ENCODE results near the gene PYHIN1. TPM values are rescaled to one million over a fixed set of nuclear protein-coding genes. Genes with fewer than 3 reads are reported as not detected.

PYHIN1 gene
- total and polyA plus RNA-seq, 2 experiments from 2014 or later: not detected

DNA sequence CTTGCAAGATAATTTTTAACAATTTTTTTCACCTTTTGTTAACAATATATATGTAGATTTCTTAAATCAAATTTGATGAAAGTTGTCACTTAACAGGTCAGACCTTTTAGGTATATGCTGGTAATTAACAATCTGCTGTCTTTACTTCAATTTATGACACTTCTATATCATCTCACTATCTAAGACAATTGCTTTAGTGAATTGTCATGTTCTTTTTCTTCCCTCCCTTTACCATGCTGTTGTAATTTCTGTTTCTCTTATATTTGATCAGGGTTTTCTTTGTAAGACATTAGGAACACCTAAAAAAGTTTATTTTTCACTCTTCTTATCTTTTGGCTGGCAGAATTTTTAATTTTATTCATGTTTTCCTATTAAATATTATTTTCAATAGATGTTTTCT lies 80.4 kb downstream of the PYHIN1 start:
- Histone ChIP-seq H3K4me2 (no peak overlapping the region), H4K20me1 (replicated peaks; ENCODE audit: insufficient read depth) (no peaks in the 10 kb centered on the region; the same call in 1 of the 2 replicates), H3K79me2 (replicated peaks; ENCODE audit: insufficient read depth) (no peaks in the 10 kb centered on the region), H3K27me3 (ENCODE audit: insufficient read depth) (peaks cover 25% of the 10 kb centered on the region), H3K9me2 (ENCODE audit: insufficient read depth) (no peaks in the 10 kb centered on the region), H2AFZ (no peak overlapping the region), H3K27ac (ENCODE audit: low read depth) (no peak overlapping the region), H3K4me3 (no peak overlapping the region), H3K36me3 (ENCODE audit: insufficient read depth) (no peaks in the 10 kb centered on the region), H3K4me1 (ENCODE audit: insufficient read depth) (peaks cover 12% of the 10 kb centered on the region), H3F3A (replicated peaks; ENCODE audit: low read depth) (no peaks in the 10 kb centered on the region)
- H3K4me3 Mint-ChIP-seq: no peak overlapping the region
- peaks cover 15% of the 10 kb centered on the region; the same call in 2 of the 3 replicates for H3K4me1 Mint-ChIP-seq
- no peak for ATAC-seq
- no peaks in the 10 kb centered on the region for H3K27me3 Mint-ChIP-seq (ENCODE audit: insufficient read depth, low read depth, poor library complexity)
- H3K36me3 Mint-ChIP-seq (ENCODE audit: low read depth): no peaks in the 10 kb centered on the region; the same call in 2 of the 3 replicates
- H3K9me3 Mint-ChIP-seq: no peaks in the 10 kb centered on the region
- H3K27ac Mint-ChIP-seq: no peak overlapping the region
- TF ChIP-seq NANOG (IDR thresholded peaks at IDR 0.05; ENCODE audit: borderline replicate concordance) (no peak), EZH2phosphoT487 (IDR thresholded peaks at IDR 0.05; ENCODE audit: unreplicated experiment) (no peak), ZNF114 (CRISPR knock-in tag; IDR thresholded peaks at IDR 0.05) (no peak), ZNF331 (CRISPR knock-in tag; IDR thresholded peaks at IDR 0.05; ENCODE audit: low read depth) (no peak), POLR2AphosphoS5 (IDR thresholded peaks at IDR 0.05; ENCODE audit: low read depth) (no peak), REST (IDR thresholded peaks at IDR 0.05; ENCODE audit: unreplicated experiment) (no peak), EZH2 (IDR thresholded peaks at IDR 0.05; ENCODE audit: low read depth, unreplicated experiment) (no peak), ETS1 (IDR thresholded peaks at IDR 0.05) (no peak), JUNB (IDR thresholded peaks at IDR 0.05; ENCODE audit: unreplicated experiment) (no peak), STAT1 (IDR thresholded peaks at IDR 0.05; ENCODE audit: unreplicated experiment) (no peak), CREB1 (CRISPR knock-in tag; IDR thresholded peaks at IDR 0.05; ENCODE audit: low read depth) (no peak)
- TF ChIP-seq, protein P1, sequence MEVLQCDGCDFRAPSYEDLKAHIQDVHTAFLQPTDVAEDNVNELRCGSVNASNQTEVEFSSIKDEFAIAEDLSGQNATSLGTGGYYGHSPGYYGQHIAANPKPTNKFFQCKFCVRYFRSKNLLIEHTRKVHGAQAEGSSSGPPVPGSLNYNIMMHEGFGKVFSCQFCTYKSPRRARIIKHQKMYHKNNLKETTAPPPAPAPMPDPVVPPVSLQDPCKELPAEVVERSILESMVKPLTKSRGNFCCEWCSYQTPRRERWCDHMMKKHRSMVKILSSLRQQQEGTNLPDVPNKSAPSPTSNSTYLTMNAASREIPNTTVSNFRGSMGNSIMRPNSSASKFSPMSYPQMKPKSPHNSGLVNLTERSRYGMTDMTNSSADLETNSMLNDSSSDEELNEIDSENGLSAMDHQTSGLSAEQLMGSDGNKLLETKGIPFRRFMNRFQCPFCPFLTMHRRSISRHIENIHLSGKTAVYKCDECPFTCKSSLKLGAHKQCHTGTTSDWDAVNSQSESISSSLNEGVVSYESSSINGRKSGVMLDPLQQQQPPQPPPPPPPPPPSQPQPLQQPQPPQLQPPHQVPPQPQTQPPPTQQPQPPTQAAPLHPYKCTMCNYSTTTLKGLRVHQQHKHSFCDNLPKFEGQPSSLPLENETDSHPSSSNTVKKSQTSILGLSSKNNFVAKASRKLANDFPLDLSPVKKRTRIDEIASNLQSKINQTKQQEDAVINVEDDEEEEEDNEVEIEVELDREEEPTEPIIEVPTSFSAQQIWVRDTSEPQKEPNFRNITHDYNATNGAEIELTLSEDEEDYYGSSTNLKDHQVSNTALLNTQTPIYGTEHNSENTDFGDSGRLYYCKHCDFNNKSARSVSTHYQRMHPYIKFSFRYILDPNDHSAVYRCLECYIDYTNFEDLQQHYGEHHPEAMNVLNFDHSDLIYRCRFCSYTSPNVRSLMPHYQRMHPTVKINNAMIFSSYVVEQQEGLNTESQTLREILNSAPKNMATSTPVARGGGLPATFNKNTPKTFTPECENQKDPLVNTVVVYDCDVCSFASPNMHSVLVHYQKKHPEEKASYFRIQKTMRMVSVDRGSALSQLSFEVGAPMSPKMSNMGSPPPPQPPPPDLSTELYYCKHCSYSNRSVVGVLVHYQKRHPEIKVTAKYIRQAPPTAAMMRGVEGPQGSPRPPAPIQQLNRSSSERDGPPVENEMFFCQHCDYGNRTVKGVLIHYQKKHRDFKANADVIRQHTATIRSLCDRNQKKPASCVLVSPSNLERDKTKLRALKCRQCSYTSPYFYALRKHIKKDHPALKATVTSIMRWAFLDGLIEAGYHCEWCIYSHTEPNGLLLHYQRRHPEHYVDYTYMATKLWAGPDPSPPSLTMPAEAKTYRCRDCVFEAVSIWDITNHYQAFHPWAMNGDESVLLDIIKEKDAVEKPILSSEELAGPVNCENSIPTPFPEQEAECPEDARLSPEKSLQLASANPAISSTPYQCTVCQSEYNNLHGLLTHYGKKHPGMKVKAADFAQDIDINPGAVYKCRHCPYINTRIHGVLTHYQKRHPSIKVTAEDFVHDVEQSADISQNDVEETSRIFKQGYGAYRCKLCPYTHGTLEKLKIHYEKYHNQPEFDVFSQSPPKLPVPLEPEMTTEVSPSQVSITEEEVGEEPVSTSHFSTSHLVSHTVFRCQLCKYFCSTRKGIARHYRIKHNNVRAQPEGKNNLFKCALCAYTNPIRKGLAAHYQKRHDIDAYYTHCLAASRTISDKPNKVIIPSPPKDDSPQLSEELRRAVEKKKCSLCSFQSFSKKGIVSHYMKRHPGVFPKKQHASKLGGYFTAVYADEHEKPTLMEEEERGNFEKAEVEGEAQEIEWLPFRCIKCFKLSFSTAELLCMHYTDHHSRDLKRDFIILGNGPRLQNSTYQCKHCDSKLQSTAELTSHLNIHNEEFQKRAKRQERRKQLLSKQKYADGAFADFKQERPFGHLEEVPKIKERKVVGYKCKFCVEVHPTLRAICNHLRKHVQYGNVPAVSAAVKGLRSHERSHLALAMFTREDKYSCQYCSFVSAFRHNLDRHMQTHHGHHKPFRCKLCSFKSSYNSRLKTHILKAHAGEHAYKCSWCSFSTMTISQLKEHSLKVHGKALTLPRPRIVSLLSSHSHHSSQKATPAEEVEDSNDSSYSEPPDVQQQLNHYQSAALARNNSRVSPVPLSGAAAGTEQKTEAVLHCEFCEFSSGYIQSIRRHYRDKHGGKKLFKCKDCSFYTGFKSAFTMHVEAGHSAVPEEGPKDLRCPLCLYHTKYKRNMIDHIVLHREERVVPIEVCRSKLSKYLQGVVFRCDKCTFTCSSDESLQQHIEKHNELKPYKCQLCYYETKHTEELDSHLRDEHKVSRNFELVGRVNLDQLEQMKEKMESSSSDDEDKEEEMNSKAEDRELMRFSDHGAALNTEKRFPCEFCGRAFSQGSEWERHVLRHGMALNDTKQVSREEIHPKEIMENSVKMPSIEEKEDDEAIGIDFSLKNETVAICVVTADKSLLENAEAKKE (CRISPR knock-in tag; IDR thresholded peaks at IDR 0.05): no peak
- TF ChIP-seq, protein P2, sequence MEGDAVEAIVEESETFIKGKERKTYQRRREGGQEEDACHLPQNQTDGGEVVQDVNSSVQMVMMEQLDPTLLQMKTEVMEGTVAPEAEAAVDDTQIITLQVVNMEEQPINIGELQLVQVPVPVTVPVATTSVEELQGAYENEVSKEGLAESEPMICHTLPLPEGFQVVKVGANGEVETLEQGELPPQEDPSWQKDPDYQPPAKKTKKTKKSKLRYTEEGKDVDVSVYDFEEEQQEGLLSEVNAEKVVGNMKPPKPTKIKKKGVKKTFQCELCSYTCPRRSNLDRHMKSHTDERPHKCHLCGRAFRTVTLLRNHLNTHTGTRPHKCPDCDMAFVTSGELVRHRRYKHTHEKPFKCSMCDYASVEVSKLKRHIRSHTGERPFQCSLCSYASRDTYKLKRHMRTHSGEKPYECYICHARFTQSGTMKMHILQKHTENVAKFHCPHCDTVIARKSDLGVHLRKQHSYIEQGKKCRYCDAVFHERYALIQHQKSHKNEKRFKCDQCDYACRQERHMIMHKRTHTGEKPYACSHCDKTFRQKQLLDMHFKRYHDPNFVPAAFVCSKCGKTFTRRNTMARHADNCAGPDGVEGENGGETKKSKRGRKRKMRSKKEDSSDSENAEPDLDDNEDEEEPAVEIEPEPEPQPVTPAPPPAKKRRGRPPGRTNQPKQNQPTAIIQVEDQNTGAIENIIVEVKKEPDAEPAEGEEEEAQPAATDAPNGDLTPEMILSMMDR (conservative IDR thresholded peaks at IDR 0.05; ENCODE audit: low read depth in 2 of 2): no peak
- no peak for DNase-seq (ENCODE audit: low spot score)
